MM.1S (cell line): ENCODE measurements around the gene PLPPR4.

Source experiments
- CTCF ChIP-seq: fragments of 300-600 bp; sonication (generic); IDR thresholded peaks from 2 replicates; pipeline ENCODE4 v1.5.1; 2016; ENCODE audit warnings: antibody characterized with exemption, low read length, mixed read lengths
- EZH2 ChIP-seq: fragments of 300-600 bp; sonication (generic); optimal IDR thresholded peaks from 2 replicates; pipeline ENCODE3; 2017; ENCODE audit warnings: low read depth, mild to moderate bottlenecking, antibody characterized with exemption, low read length, mixed read lengths
- EZH2phosphoT487 ChIP-seq: fragments of 300-600 bp; sonication (generic); IDR thresholded peaks from 2 replicates; pipeline ENCODE4 v1.6.1; 2018; ENCODE audit warnings: antibody characterized with exemption, low read length

- TF ChIP-seq EZH2 (no peak), CTCF (no peak), EZH2phosphoT487 (no peak)
Measured at GRCh38 chr1:99250728-99251127, 13.6 kb upstream of the PLPPR4 start.
